SU-DHL-6 (cell line): ENCODE results near the gene HDAC11.

ENCODE experiments used
- H2AFZ ChIP-seq: fragments of 200-600 bp; sonication (generic); 2 replicates; pipeline ENCODE4 v1.6.1; 2014; ENCODE audit warnings: low read depth, mild to moderate bottlenecking, moderate library complexity, mixed read lengths, antibody characterized with exemption, low read length; ENCODE audit not compliant: severe bottlenecking
- H3F3A ChIP-seq: fragments of 200-600 bp; shearing (Covaris generic); 2 replicates; pipeline ENCODE4 v1.6.0; 2016; ENCODE audit warnings: antibody characterized with exemption, mild to moderate bottlenecking; ENCODE audit not compliant: insufficient read depth
- H3K27ac ChIP-seq: fragments of 200-600 bp; sonication (generic); 2 replicates; pipeline ENCODE4 v1.5.1; 2016; ENCODE audit warnings: low read depth, mild to moderate bottlenecking, low read length, moderate library complexity, mixed read lengths
- H3K27me3 ChIP-seq: fragments of 200-600 bp; sonication (generic), shearing (Covaris generic); 2 replicates; pipeline ENCODE4 v1.6.0; 2014; ENCODE audit warnings: mild to moderate bottlenecking, low read length
- H3K36me3 ChIP-seq: fragments of 200-600 bp; sonication (generic); 2 replicates; pipeline ENCODE4 v1.6.1; 2014; ENCODE audit warnings: mild to moderate bottlenecking, low read length, mixed read lengths
- H3K4me2 ChIP-seq: fragments of 300-600, 200-600 bp; shearing (Covaris generic), sonication (generic); 2 replicates; pipeline ENCODE4 v1.6.0; 2014; ENCODE audit warnings: low read length, low read depth, mild to moderate bottlenecking; ENCODE audit not compliant: poor library complexity, severe bottlenecking
- H3K4me3 ChIP-seq: fragments of 200-600 bp; sonication (generic); 2 replicates; pipeline ENCODE4 v1.5.1; 2014; ENCODE audit warnings: antibody characterized with exemption, low read length, mild to moderate bottlenecking, mixed read lengths; ENCODE audit not compliant: insufficient read depth, poor library complexity, severe bottlenecking
- H3K79me2 ChIP-seq: fragments of 200-600 bp; sonication (generic); 2 replicates; pipeline ENCODE4 v1.6.1; 2014; ENCODE audit warnings: mild to moderate bottlenecking, low read length, moderate library complexity; ENCODE audit not compliant: insufficient read depth
- H3K9ac ChIP-seq: fragments of 200-600 bp; sonication (generic); 2 replicates; pipeline ENCODE4 v1.7.0; 2014; ENCODE audit warnings: mild to moderate bottlenecking, low read length
- H3K9me2 ChIP-seq: fragments of 200-600 bp; sonication (generic); replicated peaks from 2 replicates; pipeline ENCODE4 v1.6.1; 2014; ENCODE audit warnings: low read length; ENCODE audit not compliant: insufficient read depth
- H3K9me3 ChIP-seq: fragments of 200-600 bp; sonication (generic); 2 replicates; pipeline ENCODE4 v1.6.1; 2014; ENCODE audit warnings: low read length, mixed read lengths; ENCODE audit not compliant: insufficient read depth
- H4K20me1 ChIP-seq: fragments of 200-600 bp; sonication (generic); 2 replicates; pipeline ENCODE4 v1.6.1; 2014; ENCODE audit warnings: low read depth, mild to moderate bottlenecking, antibody characterized with exemption, low read length, moderate library complexity, mixed read lengths
- CTCF ChIP-seq: fragments of 200-600 bp; sonication (generic); IDR thresholded peaks from one replicate; pipeline ENCODE4 v1.5.1; 2017; ENCODE audit warnings: antibody characterized with exemption, mild to moderate bottlenecking, low read length, moderate library complexity; ENCODE audit not compliant: insufficient read depth, poor library complexity, severe bottlenecking
- EZH2phosphoT487 ChIP-seq: fragments of 200-600 bp; sonication (generic), shearing (Covaris generic); conservative IDR thresholded peaks from 2 replicates; pipeline ENCODE4 v1.6.1; 2018; ENCODE audit warnings: mild to moderate bottlenecking, antibody characterized with exemption, low read length, moderate library complexity, mixed read lengths

Gene HDAC11

GRCh38 chr3:13550791-13551360, 70.8 kb downstream of the HDAC11 start:
- Histone ChIP-seq H3K79me2 (no peaks in the 10 kb centered on the region), H3K4me2 (no peak overlapping the region), H3K27me3 (no peaks in the 10 kb centered on the region), H3F3A (no peaks in the 10 kb centered on the region), H3K9me2 (no peaks in the 10 kb centered on the region), H4K20me1 (no peaks in the 10 kb centered on the region), H3K4me3 (no peak overlapping the region), H3K9me3 (no peaks in the 10 kb centered on the region), H3K27ac (no peak overlapping the region), H2AFZ (no peak overlapping the region), H3K9ac (no peak overlapping the region), H3K36me3 (no peaks in the 10 kb centered on the region)
- TF ChIP-seq EZH2phosphoT487 (no peak), CTCF (no peak)

GRCh38 chr3:13552857-13553652, 72.9 kb downstream of the HDAC11 start:
- Histone ChIP-seq H2AFZ (no peak overlapping the region), H4K20me1 (no peaks in the 10 kb centered on the region), H3K9me3 (no peaks in the 10 kb centered on the region), H3K4me2 (no peak overlapping the region), H3K27me3 (no peaks in the 10 kb centered on the region), H3K9me2 (no peaks in the 10 kb centered on the region), H3K27ac (no peak overlapping the region), H3K4me3 (no peak overlapping the region), H3F3A (no peaks in the 10 kb centered on the region), H3K36me3 (no peaks in the 10 kb centered on the region), H3K9ac (no peak overlapping the region), H3K79me2 (no peaks in the 10 kb centered on the region)
- no peak for TF ChIP-seq EZH2phosphoT487
- no peak for TF ChIP-seq CTCF

GRCh38 chr3:13553686-13554085, 73.6 kb downstream of the HDAC11 start:
- no peak for TF ChIP-seq EZH2phosphoT487
- no peak for TF ChIP-seq CTCF
- no peaks in the 10 kb centered on the region for H3K36me3 ChIP-seq
- H3K27me3 ChIP-seq, result no peaks in the 10 kb centered on the region
- H4K20me1 ChIP-seq, result no peaks in the 10 kb centered on the region
- H3F3A ChIP-seq, result no peaks in the 10 kb centered on the region
- no peak overlapping the region for H3K27ac ChIP-seq
- no peaks in the 10 kb centered on the region for H3K79me2 ChIP-seq
- no peak overlapping the region for H3K4me2 ChIP-seq
- no peaks in the 10 kb centered on the region for H3K9me2 ChIP-seq
- H3K9me3 ChIP-seq, result no peaks in the 10 kb centered on the region
- no peak overlapping the region for H3K4me3 ChIP-seq
- H3K9ac ChIP-seq, result no peak overlapping the region
- no peak overlapping the region for H2AFZ ChIP-seq
